ENCODE results near the gene SH3RF1.

SH3RF1 gene

DNA sequence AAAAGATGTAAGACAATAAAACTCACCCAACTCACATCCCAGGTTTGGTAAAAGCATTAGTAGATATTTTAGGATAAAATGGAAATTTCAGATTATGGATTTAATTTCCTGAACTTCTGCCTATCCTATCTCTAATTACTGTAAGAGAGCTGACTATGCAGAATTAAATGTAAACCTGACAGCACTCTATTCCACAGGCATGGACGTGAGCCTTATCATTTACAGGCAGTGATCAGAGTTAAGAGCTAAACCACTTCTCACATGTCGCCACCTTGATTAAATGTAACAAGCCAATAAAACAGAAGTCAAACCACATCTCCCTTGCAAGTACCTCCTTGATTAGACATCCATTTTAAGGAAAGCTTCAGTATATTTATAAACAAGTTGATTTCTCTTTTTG, 163.2 kb downstream of the SH3RF1 start:
- TF ChIP-seq GATA2 (IDR thresholded peaks at IDR 0.05; ENCODE audit: low read depth, low read length) (no peak), GATA3 (IDR thresholded peaks at IDR 0.05; ENCODE audit: low read depth, low read length) (no peak)

DNA sequence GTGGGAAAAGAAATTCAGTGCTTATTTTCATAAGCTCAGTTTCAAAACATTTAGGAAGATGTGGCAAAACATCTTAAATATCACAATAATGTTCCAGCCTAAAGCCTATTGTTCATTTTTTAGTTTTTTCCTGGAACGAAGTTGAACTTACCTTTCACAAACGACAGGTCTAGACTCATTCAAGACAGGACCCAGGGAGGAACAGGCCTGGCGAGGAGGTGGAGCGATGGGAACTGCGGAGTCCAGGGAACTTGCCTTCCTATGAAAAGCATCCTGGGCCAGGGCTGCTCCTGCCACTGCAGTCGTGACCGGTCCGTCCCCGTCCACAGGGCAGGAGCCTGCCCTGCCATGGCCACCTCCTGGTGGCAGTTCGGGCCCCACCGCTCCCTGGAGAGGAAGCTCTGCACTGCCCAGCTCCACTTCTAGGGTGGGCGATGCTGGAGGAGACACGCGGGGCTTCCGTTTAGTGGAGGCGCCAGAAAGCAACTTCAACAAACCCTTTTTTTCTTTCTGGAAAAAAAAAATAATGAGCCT, 164.0 kb downstream of the SH3RF1 start:
- no peak for TF ChIP-seq GATA3 (IDR thresholded peaks at IDR 0.05; ENCODE audit: low read depth, low read length)
- TF ChIP-seq GATA2 (IDR thresholded peaks at IDR 0.05; ENCODE audit: low read depth, low read length) = no peak

DNA sequence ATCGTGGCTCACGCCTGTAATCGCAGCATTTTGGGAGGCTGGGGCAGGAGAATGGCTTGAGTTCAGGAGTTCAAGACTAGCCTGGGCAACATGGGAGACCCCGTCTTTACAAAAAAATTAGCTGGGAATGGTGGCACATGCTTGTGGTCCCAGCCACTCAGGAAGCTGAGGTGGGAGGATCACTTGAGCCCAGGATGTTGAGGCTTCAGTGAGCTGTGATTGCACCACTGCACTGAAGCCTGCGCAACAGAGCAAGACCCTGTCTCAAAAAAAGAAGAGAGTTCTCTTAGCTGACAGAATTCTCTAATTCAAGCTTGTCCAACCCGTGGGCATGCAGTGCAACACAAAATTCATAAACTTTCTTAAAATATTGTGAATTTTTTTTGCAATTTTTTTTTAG, 165.1 kb downstream of the SH3RF1 start:
- TF ChIP-seq GATA3 (IDR thresholded peaks at IDR 0.05; ENCODE audit: low read depth, low read length) (no peak), GATA2 (IDR thresholded peaks at IDR 0.05; ENCODE audit: low read depth, low read length) (no peak)

DNA sequence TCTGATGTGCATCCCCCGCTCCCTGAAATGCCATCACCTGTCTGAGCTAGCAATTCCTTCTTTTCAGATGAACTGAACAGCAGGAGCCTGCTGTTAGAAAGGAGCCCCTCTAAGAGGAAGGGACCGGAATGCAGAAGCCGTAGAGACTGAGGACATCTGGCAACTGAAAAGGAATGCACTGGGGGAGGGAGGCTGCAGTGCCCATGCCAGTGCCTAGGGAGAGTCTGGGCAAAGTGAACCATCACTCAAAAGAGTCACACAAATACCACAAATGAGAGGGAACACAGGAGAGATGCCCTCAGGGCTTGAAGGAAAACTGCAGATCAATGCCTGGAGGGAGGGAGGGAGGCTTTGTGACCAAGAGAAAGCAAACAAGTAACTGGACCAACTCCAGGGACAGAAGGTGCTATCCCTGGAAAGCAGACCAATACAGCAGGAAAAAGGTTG, 166.8 kb downstream of the SH3RF1 start:
- TF ChIP-seq GATA2 (IDR thresholded peaks at IDR 0.05; ENCODE audit: low read depth, low read length) (no peak), GATA3 (IDR thresholded peaks at IDR 0.05; ENCODE audit: low read depth, low read length) (no peak)

DNA sequence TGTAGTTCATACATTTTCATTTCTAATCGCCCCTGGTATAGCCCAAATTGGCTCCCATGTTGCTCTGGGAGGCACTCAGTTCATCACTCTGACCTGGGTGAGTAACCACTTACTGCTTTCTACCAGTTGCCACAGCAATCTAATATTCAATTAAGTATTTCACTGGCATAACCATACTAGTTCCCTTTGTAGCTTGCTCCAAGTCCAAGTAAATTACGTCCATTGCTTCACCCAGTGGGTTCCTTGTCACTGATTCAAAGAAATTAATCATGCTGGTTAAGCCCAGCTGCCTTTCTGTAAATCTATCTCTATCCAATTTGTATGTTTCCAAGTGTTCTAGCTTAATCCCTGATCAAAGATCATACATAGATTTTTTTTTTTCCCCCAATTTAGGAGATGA, 168.7 kb downstream of the SH3RF1 start:
- TF ChIP-seq GATA3 (IDR thresholded peaks at IDR 0.05; ENCODE audit: low read depth, low read length) (no peak), GATA2 (IDR thresholded peaks at IDR 0.05; ENCODE audit: low read depth, low read length) (no peak)

DNA sequence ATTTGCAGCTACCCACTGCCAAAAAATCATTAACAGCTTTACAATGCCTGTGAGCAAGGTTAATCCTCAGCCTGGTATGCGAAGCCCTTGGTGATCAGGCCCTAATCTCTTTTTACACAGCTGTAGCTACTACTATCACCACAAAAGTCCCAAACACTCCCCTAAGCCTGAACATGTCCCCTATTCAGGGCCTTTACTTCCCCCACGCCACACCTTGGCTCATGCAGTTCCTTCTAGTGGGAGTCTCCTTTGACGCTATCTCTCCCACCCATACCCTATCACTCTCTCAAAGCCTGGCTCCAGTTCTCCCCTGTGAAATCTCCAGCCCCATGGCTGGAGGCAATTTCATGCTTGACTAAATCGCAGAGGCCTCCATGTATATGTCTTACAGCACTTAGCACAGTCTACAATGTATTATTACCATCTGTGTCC, 170.1 kb downstream of the SH3RF1 start:
- no peak for TF ChIP-seq GATA3 (IDR thresholded peaks at IDR 0.05; ENCODE audit: low read depth, low read length)
- TF ChIP-seq GATA2 (IDR thresholded peaks at IDR 0.05; ENCODE audit: low read depth, low read length) = no peak

DNA sequence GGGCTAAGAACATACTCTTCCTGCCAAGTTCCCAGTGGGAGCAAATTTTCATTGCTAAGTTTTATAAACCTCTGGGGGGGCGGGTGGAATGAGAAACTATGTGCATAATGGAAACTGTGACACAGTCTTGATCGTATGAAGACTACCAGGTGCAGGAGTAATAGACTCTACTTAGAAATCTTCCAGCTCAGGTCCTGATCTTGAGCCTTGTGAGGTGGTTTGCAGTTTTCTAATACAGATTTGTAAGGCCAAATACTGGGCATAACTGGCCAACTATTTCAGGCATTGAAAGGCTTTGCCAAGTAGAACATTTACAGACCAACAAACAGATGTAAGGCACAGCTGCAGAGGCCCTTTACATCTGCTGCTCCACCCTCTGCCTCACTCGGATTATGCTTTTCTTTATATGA, 171.0 kb downstream of the SH3RF1 start:
- TF ChIP-seq GATA2 (IDR thresholded peaks at IDR 0.05; ENCODE audit: low read depth, low read length) (no peak), GATA3 (IDR thresholded peaks at IDR 0.05; ENCODE audit: low read depth, low read length) (no peak)

DNA sequence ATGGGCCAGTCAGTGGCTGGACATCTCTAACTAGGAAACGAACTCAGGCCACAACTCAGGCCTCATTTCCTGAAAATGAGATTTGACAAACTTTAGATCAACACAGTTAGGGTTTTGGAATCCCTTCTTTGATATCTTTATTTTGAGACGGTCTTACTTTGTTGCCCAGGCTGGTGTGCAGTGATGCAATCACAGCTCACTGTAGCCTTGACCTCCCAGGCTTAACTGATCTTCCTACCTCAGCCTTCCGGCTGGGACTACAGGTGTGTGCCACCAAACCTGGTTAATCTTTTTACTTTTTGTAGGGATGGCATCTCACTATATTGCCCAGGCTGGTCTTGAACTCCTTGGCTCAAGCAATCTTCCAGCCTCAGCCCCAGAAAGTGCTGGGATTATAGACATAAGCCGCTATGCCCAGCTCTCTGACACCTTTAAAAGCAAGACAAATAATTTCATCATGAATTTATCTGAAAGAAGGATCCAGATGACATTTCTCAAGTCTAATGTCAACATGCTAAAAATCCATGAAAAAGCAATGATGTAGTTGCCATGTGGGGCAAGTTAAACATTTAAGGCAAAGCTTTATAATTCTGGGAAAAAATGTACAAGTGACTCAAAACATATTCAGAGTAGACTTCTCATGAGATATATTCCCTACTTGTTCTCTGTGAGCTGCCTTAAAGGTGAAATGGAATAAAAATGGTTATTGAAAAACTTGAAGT, 171.6 kb downstream of the SH3RF1 start:
- TF ChIP-seq GATA2 (IDR thresholded peaks at IDR 0.05; ENCODE audit: low read depth, low read length) (no peak), GATA3 (IDR thresholded peaks at IDR 0.05; ENCODE audit: low read depth, low read length) (no peak)

DNA sequence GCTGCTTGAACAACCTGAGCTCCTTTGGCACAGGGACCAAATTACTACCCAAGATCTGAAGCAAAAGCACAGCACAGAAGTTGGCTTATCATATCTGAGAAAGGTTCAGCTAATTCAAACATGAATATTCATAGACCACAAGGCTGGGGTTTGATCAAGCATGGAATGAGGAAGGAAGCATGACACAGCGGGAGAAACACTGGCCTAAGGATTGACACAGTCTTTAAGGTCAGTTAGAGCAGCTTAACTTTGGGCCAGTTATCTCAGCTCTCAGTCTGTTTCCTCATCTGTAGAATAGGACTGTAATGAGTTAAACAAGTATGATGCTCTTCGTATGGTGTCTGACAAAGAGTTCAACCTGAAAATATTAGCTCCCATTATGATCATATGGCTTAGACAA, 172.2 kb downstream of the SH3RF1 start:
- TF ChIP-seq GATA3 (IDR thresholded peaks at IDR 0.05; ENCODE audit: low read depth, low read length) (no peak), GATA2 (IDR thresholded peaks at IDR 0.05; ENCODE audit: low read depth, low read length) (no peak)

DNA sequence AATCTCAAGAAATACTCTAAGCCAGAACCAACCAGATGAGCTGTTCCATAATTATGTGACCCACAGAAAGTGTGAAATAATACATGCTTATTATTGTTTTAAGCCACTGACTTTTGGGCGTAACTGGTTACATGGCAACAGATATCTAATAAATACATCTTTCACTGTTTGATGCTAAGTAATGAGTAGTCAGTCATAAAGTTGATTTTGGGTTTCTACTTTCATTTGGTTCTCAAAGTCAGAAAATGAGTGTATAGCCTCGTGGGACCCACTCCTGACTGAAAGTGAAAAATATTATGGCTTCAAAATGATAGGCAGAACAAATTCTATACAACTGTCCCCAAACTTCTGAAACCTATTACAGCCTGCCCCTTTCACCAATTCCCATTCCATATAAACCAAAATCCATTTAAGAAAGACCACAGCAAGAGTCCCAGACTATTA, 172.7 kb downstream of the SH3RF1 start:
- TF ChIP-seq GATA3 (IDR thresholded peaks at IDR 0.05; ENCODE audit: low read depth, low read length) (no peak), GATA2 (IDR thresholded peaks at IDR 0.05; ENCODE audit: low read depth, low read length) (no peak)

DNA sequence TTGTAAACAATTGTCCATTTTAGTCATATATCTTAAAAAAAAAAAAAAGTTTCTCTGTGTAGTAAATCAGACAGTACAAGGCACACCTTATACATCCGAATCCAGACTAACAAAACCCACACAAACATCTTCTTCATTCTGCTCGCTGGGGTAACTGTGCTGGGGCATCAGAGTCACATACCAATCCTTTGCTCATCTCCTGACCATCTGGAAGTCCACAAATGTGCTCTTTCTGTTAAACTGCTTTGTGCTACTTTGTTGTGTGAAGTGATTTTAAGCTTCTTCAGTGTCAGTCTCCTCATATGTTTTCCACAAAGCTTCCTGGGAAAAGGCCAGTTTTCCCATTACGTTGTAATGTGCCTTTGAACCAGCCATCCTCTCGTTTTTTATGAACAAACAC, 174.5 kb downstream of the SH3RF1 start:
- TF ChIP-seq GATA2 (IDR thresholded peaks at IDR 0.05; ENCODE audit: low read depth, low read length) (no peak), GATA3 (IDR thresholded peaks at IDR 0.05; ENCODE audit: low read depth, low read length) (no peak)

DNA sequence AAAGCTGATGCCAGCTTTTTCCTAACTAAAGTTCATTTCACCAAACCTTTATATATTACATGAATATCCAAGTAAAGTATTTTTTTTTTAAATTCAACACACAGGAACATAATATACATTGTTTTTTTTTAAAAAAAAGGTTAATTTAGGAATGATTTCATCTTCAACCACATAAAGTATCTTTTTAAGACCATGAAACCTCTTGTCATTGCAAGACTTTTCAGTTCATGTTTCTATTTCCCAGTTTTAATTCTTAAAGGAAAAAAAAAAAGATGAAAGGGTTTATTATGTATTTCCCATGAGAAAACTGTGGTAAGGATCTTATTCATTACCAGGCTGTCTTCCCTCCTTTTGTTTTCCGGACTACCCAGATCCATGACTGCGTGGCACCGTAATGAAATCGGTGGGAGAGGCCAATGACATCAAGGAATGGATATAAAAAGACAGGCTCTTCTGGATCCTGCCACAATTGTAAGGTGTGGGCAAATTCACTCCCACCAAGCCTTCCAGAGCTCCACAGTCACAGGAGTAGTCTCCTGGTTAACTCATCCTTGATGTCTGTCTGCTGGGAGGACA, 176.0 kb downstream of the SH3RF1 start:
- TF ChIP-seq GATA3 (IDR thresholded peaks at IDR 0.05; ENCODE audit: low read depth, low read length) (no peak), GATA2 (IDR thresholded peaks at IDR 0.05; ENCODE audit: low read depth, low read length) (no peak)

DNA sequence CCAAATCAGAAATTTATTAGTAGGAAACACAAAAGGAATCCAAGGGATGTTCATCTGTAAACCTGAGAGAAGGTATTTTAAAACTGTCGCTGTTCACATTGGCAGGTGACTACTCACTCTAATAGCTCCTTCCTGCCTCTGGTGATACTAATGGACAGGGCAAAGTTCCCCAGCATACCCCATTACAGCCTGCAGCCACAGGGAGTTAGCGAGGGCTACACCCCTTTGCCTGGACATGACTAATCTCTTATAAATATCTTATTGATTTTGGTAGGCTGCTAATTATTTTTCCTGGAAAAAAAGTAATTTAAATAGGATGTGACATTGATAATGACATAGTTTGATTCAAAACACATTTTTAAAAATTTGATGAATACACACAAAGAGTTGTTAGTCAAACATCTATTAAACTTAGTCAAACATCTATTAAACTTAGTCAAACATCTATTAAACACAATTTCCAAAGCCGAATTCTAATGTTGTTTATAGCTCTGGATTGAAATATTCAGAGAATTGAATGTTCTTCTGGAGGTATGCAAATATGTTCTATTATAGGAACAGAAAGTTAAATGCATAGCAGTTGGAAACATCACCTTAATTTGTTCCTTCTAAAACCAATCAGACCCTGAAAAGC, 177.8 kb downstream of the SH3RF1 start:
- no peak for TF ChIP-seq GATA2 (IDR thresholded peaks at IDR 0.05; ENCODE audit: low read depth, low read length)
- TF ChIP-seq GATA3 (IDR thresholded peaks at IDR 0.05; ENCODE audit: low read depth, low read length) = no peak

DNA sequence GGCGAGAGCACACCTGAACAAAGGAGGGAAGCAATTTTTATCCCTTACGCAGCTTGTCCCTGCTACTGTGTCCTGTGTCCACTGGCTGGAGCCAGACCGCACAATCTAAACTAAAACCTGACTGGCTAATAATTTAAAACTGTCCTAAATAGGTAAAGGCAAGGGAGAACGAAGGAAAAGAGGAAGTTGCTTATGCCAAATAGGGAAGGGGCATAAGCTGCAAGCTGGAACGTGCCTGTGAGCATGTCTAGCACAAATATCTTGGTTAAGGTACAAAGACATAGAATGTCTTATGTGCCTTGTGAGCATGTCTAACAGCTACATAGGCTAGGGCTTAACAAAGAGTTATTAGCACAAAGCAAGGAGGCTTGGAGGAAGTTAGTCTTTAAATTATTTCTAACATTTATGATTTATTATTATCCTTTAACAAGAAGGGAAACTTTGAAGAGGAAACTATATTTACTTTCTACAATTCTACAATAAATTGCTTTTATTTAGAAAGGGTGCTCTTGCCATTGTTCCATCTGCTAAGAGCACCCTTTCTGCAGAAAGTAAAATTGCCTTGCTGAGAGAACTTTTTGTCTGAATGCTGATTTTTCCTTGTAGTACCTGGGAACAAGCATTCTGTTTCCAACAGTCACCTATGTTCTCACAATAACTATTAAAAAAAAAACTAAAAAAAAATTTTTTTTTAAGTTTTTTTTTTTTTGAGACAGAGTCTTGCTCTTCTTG, 180.1 kb downstream of the SH3RF1 start:
- TF ChIP-seq GATA3 (IDR thresholded peaks at IDR 0.05; ENCODE audit: low read depth, low read length) = no peak
- TF ChIP-seq GATA2 (IDR thresholded peaks at IDR 0.05; ENCODE audit: low read depth, low read length) = no peak
